B cell (primary cell): Measurements from ENCODE around the gene SMPD3. TPM values are rescaled to one million over a fixed set of nuclear protein-coding genes. Genes with fewer than 3 reads are reported as not detected.

Experiments used
- ATAC-seq: fragments of 200-7000 bp; cut with Tn5 transposase; one replicate; pipeline ENCODE4 v1.10.0; 2021; ENCODE audit warnings: low read depth, mild to moderate bottlenecking, moderate number of reproducible peaks, moderate library complexity
- CTCF ChIA-PET: fragments of 350-600 bp; sonication (Branson Sonifier 250); formaldehyde crosslinking; loops from one replicate; lab custom pipeline; 2021; ENCODE audit warnings: antibody characterized with exemption, inconsistent platforms; lab: Charles Lee
- POLR2A ChIA-PET: fragments of 350-600 bp; sonication (Branson Sonifier 250); formaldehyde crosslinking; loops from one replicate; lab custom pipeline; 2021; ENCODE audit warnings: antibody characterized with exemption; lab: Charles Lee
- DNase-seq: peaks from one replicate; pipeline ENCODE4 v3.0.0; 2013
- H2AFZ ChIP-seq: 2 replicates; pipeline ENCODE4 v1.6.1; 2012; ENCODE audit warnings: mild to moderate bottlenecking, low read depth, low read length; ENCODE audit not compliant: insufficient read depth, poor library complexity, severe bottlenecking
- H3K27ac ChIP-seq, 2 donors: 1 replicate in 1 of 2; 2 replicates in 1 of 2; pipeline ENCODE4 v1.5.1; 2012 to 2013; ENCODE audit warnings: low read length in 2 of 2, mild to moderate bottlenecking in 2 of 2, moderate library complexity in 1 of 2
- H3K27me3 ChIP-seq, 4 experiments: fragments of 200-600 bp in 1 of 4; sonication (generic) in 1 of 4; replicated peaks in 1 of 4; 1 replicate in 2 of 4; 2 replicates in 2 of 4; pipeline versions ENCODE4 v1.6.1 to v1.7.0; 2013 to 2016; ENCODE audit warnings: low read length in 3 of 4, mild to moderate bottlenecking in 2 of 4, mixed read lengths in 1 of 4, moderate library complexity in 1 of 4; ENCODE audit not compliant: insufficient read depth in 4 of 4, control insufficient read depth in 3 of 4; ENCODE audit errors: control extremely low read depth in 1 of 4
- H3K36me3 ChIP-seq, 2 experiments: replicated peaks in 1 of 2; 1 replicate in 1 of 2; 2 replicates in 1 of 2; pipeline versions ENCODE4 v1.6.1 to v1.7.1; 2013; ENCODE audit warnings: low read length in 1 of 2; ENCODE audit not compliant: insufficient read depth in 2 of 2, control insufficient read depth in 1 of 2; ENCODE audit errors: control extremely low read depth in 1 of 2, extremely low read depth in 1 of 2
- H3K4me1 ChIP-seq, 2 donors: fragments of 200-600 bp in 1 of 2; sonication (generic) in 1 of 2; 1 replicate in 1 of 2; 2 replicates in 1 of 2; pipeline versions ENCODE4 v1.5.1 to v1.6.1; 2013 to 2017; ENCODE audit warnings: low read length in 2 of 2; ENCODE audit not compliant: control insufficient read depth in 2 of 2, insufficient read depth in 2 of 2
- H3K4me2 ChIP-seq: replicated peaks from 2 replicates; pipeline ENCODE3; 2012; ENCODE audit warnings: mild to moderate bottlenecking, low read depth, low read length; ENCODE audit not compliant: poor library complexity, severe bottlenecking
- H3K4me3 ChIP-seq, 5 experiments: fragments of 200-600 bp in 1 of 5; sonication (generic) in 1 of 5; 1 replicate in 3 of 5; 2 replicates in 2 of 5; pipeline versions ENCODE4 v1.5.1 to v1.7.0; 2011 to 2016; ENCODE audit warnings: low read length in 4 of 5, mild to moderate bottlenecking in 4 of 5, low read depth in 2 of 5, control low read depth in 1 of 5, moderate library complexity in 1 of 5; ENCODE audit not compliant: insufficient read depth in 1 of 5; ENCODE audit errors: control extremely low read depth in 1 of 5, extremely low read depth in 1 of 5
- H3K79me2 ChIP-seq: fragments of 200-600 bp; sonication (generic); one replicate; pipeline ENCODE4 v1.6.0; 2016; ENCODE audit warnings: low read length; ENCODE audit not compliant: control insufficient read depth, insufficient read depth
- H3K9ac ChIP-seq: fragments of 200-600 bp; sonication (generic); 2 replicates; pipeline ENCODE4 v1.6.1; 2017; ENCODE audit warnings: mild to moderate bottlenecking, low read length, moderate library complexity
- H3K9me3 ChIP-seq, 3 donors: one replicate each; pipeline versions ENCODE4 v1.6.1 to v1.7.1; 2013; ENCODE audit warnings: low read length in 2 of 3; ENCODE audit not compliant: control insufficient read depth in 2 of 3, insufficient read depth in 1 of 3; ENCODE audit errors: control extremely low read depth in 1 of 3
- H4K20me1 ChIP-seq: 2 replicates; pipeline ENCODE4 v1.6.0; 2012; ENCODE audit warnings: mild to moderate bottlenecking, low read length; ENCODE audit not compliant: insufficient read depth, control insufficient read depth, poor library complexity, severe bottlenecking
- H3K27ac Mint-ChIP-seq: one replicate; pipeline ENCODE4 v1.8.0; 2021; ENCODE audit warnings: mixed read lengths
- H3K27me3 Mint-ChIP-seq: one replicate; pipeline ENCODE4 v1.8.0; 2021; ENCODE audit warnings: mixed read lengths
- H3K4me1 Mint-ChIP-seq: one replicate; pipeline ENCODE4 v1.8.0; 2021; ENCODE audit warnings: mixed read lengths
- H3K4me3 Mint-ChIP-seq: one replicate; pipeline ENCODE4 v1.8.0; 2021; ENCODE audit warnings: mixed read lengths
- H3K9me3 Mint-ChIP-seq: one replicate; pipeline ENCODE4 v1.8.0; 2022; ENCODE audit warnings: mixed read lengths; ENCODE audit not compliant: insufficient read depth
- CTCF ChIP-seq: fragments of 200-600 bp; IDR thresholded peaks from one replicate; pipeline ENCODE4 v1.8.0; 2022; ENCODE audit warnings: antibody characterized with exemption, mild to moderate bottlenecking
- EZH2 ChIP-seq: IDR thresholded peaks from 2 replicates; pipeline ENCODE4 v1.6.1; 2012; ENCODE audit warnings: borderline replicate concordance, low read depth, mild to moderate bottlenecking, moderate library complexity, low read length; ENCODE audit not compliant: insufficient read depth, poor library complexity, severe bottlenecking
- WGBS: methylation state at CpG from one replicate; pipeline ENCODE4 v1.1.5; 2013; ENCODE audit warnings: missing lambda C conversion rate; ENCODE audit not compliant: insufficient coverage; 5-methylcytosine and 5-hydroxymethylcytosine counted together
- intact Hi-C: fragments of 100-400 bp; cut with micrococcal nuclease; formaldehyde crosslinking; loops from one replicate; pipeline ENCODE4 v1.10.0; 2022
- polyA plus RNA-seq: library from polyadenylated mRNA; depleted of rRNA; stranded (reverse); fragments of >200 nt; gene quantifications from 2 replicates; pipeline ENCODE4 v1.2.3, GENCODE V29; 2012
- small RNA-seq: library from RNA; depleted of rRNA; stranded (forward); fragments of <200 nt; gene quantifications from one replicate; pipeline ENCODE3, GENCODE V24; 2012; ENCODE audit warnings: low replicate concordance, low read depth; ENCODE audit not compliant: insufficient read length
- total RNA-seq, 2 donors: library from RNA; stranded (reverse); fragments of 120-200 nt in 1 of 2; gene quantifications; 1 replicate in 1 of 2; 2 replicates in 1 of 2; pipeline versions ENCODE4 v1.2.3 to v1.2.4, GENCODE V29; 2013 to 2022

Gene SMPD3
- total and polyA plus RNA-seq, 2 donors (not counting 1 experiment from before 2014, with no cell fraction given), result 1.2 to 2.8 TPM

GRCh38 chr16:68310437-68310773 lies 137.9 kb downstream of the SMPD3 start:
- ChIA-PET POLR2A (interaction anchor here (0.5 to 1.8 kb wide), 14 partner anchors 10 to 373 kb away, joined by 3 to 20 read pairs (median 4); partner anchors contain the start of genes PLA2G15 and SLC7A6), CTCF (interaction anchor here (0.6 to 10.3 kb wide), 13 partner anchors 11 to 69 kb away, joined by 3 to 185 read pairs (median 8); partner anchors contain the start of gene SLC7A6)
- Histone ChIP-seq H4K20me1 (peaks cover 33% of the 10 kb centered on the region), H3K4me1 (peaks cover 20 to 24% of the 10 kb centered on the region in 2 donors), H3K9me3 (no peaks in the 10 kb centered on the region), H3K27ac (peak overlapping the region; percentile 59 to 76), H3K9ac (peak overlapping the region; percentile 93), H3K27me3 (no peaks in the 10 kb centered on the region), H3K79me2 (peaks cover 90% of the 10 kb centered on the region), H3K4me3 (peak overlapping the region; percentile 76 to 96 (median 94)), H3K4me2 (peak overlapping the region; percentile 83), H2AFZ (peak overlapping the region; percentile 91), H3K36me3 (peaks cover 4 to 27% of the 10 kb centered on the region in 2 experiments)
- DNase-seq, result no peak
- under 1% methylated on average over 29 of the region's 29 CpGs for WGBS
- peak overlapping the region; percentile 96 for H3K27ac Mint-ChIP-seq
- intact Hi-C loops, result loop anchor here (1.0 to 2.0 kb wide), 6 partner anchors 18 to 138 kb away; partner anchors contain the start of genes PLA2G15 and SMPD3
- H3K4me1 Mint-ChIP-seq, result peaks cover 36% of the 10 kb centered on the region
- no peaks in the 10 kb centered on the region for H3K27me3 Mint-ChIP-seq
- no peak for TF ChIP-seq EZH2
- TF ChIP-seq CTCF, result no peak
- no peak for ATAC-seq
- H3K4me3 Mint-ChIP-seq, result peak overlapping the region; percentile 98
- no peaks in the 10 kb centered on the region for H3K9me3 Mint-ChIP-seq

- Mint-ChIP-seq H3K9me3 (no peaks in the 10 kb centered on the region), H3K27ac (peak overlapping the region; percentile 96), H3K4me3 (peak overlapping the region; percentile 98), H3K4me1 (peaks cover 36% of the 10 kb centered on the region), H3K27me3 (no peaks in the 10 kb centered on the region)
- H2AFZ ChIP-seq, result peak overlapping the region; percentile 91
- ChIA-PET POLR2A (no interaction called here), CTCF (interaction anchor here (10.3 kb wide), 1 partner anchor 48 kb away, joined by 185 read pairs; the partner anchor contains the start of gene SLC7A6)
- no peak for DNase-seq
- H3K4me1 ChIP-seq, result peaks cover 20 to 24% of the 10 kb centered on the region in 2 donors
- ATAC-seq, result no peak
- peaks cover 1 to 31% of the 10 kb centered on the region in 2 experiments for H3K36me3 ChIP-seq
- peak overlapping the region; percentile 76 to 96 (median 94) for H3K4me3 ChIP-seq
- H4K20me1 ChIP-seq, result peaks cover 39% of the 10 kb centered on the region
- no peaks in the 10 kb centered on the region for H3K9me3 ChIP-seq
- TF ChIP-seq EZH2, result no peak
- peak overlapping the region; percentile 93 for H3K9ac ChIP-seq
- H3K27ac ChIP-seq, result peak overlapping the region in 1 of 2 donors; percentile 76
- peaks cover 86% of the 10 kb centered on the region for H3K79me2 ChIP-seq
- 44% methylated on average over 6 of the region's 6 CpGs for WGBS
- no peaks in the 10 kb centered on the region for H3K27me3 ChIP-seq
- H3K4me2 ChIP-seq, result peak overlapping the region; percentile 83
- intact Hi-C loops, result loop anchor here (1.0 to 2.0 kb wide), 6 partner anchors 19 to 139 kb away; partner anchors contain the start of genes PLA2G15 and SMPD3
Observed at GRCh38 chr16:68309799-68310198, 138.5 kb downstream of the SMPD3 start.

Small RNAs within 50 kb of the gene (small RNA-seq; reads per million reads assigned to genes)
- gene RF00019 (not detected), gene RNU4-30P (not detected)

Other genes starting within 250 kb of the SMPD3 start
- gene ESRP2, start 212.4 kb downstream of the SMPD3 start, total RNA-seq, result 0.27 TPM in 1 of 2 replicates, not detected in the other
- gene ESRP2, start 212.4 kb downstream of the SMPD3 start, polyA plus RNA-seq, result 0.09 and 0.12 TPM in 2 replicates
- gene PLA2G15, start 203.1 kb downstream of the SMPD3 start, total RNA-seq, result 10.8 and 12.5 TPM in 2 replicates
- 6.1 and 9.6 TPM in 2 replicates for gene PLA2G15, start 203.1 kb downstream of the SMPD3 start, polyA plus RNA-seq
- gene SLC7A6, start 184.0 kb downstream of the SMPD3 start, total RNA-seq, result 70.5 and 73.8 TPM in 2 replicates
- gene SLC7A6, start 184.0 kb downstream of the SMPD3 start, polyA plus RNA-seq, result 85.1 and 91.6 TPM in 2 replicates
- gene SLC7A6OS, start 137.6 kb downstream of the SMPD3 start, total RNA-seq, result 52.0 and 54.1 TPM in 2 replicates
- gene SLC7A6OS, start 137.6 kb downstream of the SMPD3 start, polyA plus RNA-seq, result 5.9 and 9.9 TPM in 2 replicates
- 76.9 and 79.0 TPM in 2 replicates for gene PRMT7, start 137.5 kb downstream of the SMPD3 start, total RNA-seq
- gene PRMT7, start 137.5 kb downstream of the SMPD3 start, polyA plus RNA-seq, result 80.4 and 88.9 TPM in 2 replicates
- 30.7 and 36.0 TPM in 2 replicates for gene ZFP90, start 90.8 kb upstream of the SMPD3 start, total RNA-seq
- 11.9 and 16.5 TPM in 2 replicates for gene ZFP90, start 90.8 kb upstream of the SMPD3 start, polyA plus RNA-seq
- gene CDH3, start 196.8 kb upstream of the SMPD3 start, total RNA-seq, result 0.17 TPM in 1 of 2 replicates, not detected in the other
- 0.17 and 0.24 TPM in 2 replicates for gene CDH3, start 196.8 kb upstream of the SMPD3 start, polyA plus RNA-seq